NCI-H226 (cell line): ENCODE results near the gene ORC6.

Experiments
- DNase-seq: peaks from one replicate; pipeline ENCODE4 v3.0.0-alpha.2; 2015

Gene ORC6

GRCh38 chr16:46702030-46702429 lies 12.6 kb downstream of the ORC6 start:
- no peak for DNase-seq

DNA sequence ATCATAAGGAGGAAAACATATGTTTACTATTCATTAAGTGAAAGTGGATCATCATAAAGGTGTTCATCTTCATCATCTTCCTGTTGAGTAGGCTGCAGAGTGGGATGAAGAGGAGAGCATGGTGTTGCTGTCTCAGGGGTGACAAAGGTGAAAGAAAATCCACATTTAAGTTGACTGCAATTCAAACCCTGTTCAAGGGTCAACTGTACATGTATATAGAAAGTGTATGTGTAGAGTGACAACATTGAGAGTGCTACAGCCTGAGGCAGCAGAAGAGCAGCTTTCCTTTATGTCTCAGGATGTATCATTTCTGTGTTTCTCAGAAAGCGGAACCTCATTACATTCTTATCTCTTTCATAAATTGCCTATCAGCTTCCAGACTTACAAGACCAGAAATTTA lies 17.2 kb downstream of the ORC6 start:
- no peak for DNase-seq

GRCh38 chr16:46709469-46710005 lies 20.1 kb downstream of the ORC6 start:
- DNase-seq, result no peak

- no peak for DNase-seq
These were observed 21.9 kb downstream of the ORC6 start for GRCh38 chr16:46711106-46712058.

- no peak for DNase-seq
These were observed 23.5 kb downstream of the ORC6 start for GRCh38 chr16:46712911-46713310.

- DNase-seq, result no peak
These were observed 24.2 kb downstream of the ORC6 start for GRCh38 chr16:46713634-46714033.

GRCh38 chr16:46714797-46715591 lies 25.5 kb downstream of the ORC6 start:
- DNase-seq, result no peak

DNA sequence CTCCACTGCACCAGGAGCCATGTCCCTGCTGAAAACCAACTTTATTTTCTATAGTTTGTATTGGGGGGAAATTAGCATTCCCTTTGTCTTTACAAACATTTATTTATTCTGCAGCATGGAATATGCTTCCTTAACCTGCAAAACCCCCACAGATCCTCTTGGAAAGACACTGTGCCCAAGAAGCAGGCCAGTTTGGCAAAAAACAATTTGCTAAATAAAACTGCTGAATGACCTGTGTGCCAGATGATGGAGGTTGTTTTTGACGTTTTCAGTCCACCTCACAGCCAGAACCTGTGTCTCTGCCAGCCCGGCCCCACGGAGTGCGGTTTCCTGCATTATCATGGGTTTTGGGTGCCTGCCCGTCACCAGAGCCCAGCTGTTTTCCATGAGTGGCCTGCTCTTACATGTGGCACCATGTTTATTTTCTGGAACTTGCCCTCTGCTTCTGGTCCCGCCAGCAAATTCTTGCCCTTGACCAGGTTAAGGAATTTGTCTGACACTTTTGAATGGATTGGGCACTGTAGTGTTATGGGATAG lies 26.4 kb downstream of the ORC6 start:
- DNase-seq, result no peak

GRCh38 chr16:46717692-46718091 lies 28.2 kb downstream of the ORC6 start:
- DNase-seq, result no peak

DNA sequence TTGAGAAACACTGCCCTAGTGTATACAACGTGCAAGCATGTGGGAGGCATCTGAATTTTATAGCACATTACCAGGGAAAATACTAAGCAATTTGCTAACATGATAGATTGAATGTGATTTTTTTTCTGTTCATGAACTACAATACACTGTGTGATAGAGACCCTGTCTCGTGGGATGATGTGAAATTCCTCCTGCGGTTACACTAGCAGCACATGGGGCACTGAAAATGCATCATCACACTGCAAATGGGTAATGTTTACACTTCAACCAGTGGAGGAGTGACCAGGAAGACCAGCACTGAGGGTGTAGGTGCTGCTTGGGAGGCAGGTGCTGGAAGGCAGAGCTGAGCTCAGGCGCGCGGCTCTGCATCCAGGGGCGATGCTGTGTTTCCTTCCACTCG lies 28.8 kb downstream of the ORC6 start:
- DNase-seq, result no peak

- no peak for DNase-seq
These were observed 30.1 kb downstream of the ORC6 start for GRCh38 chr16:46719528-46719927.

GRCh38 chr16:46720619-46721018 lies 31.2 kb downstream of the ORC6 start:
- no peak for DNase-seq

GRCh38 chr16:46721885-46722284 lies 32.4 kb downstream of the ORC6 start:
- no peak for DNase-seq

- DNase-seq, result no peak
These were observed 37.7 kb downstream of the ORC6 start for GRCh38 chr16:46727184-46727583.

- no peak for DNase-seq
These were observed 38.2 kb downstream of the ORC6 start for GRCh38 chr16:46727630-46728029.

DNA sequence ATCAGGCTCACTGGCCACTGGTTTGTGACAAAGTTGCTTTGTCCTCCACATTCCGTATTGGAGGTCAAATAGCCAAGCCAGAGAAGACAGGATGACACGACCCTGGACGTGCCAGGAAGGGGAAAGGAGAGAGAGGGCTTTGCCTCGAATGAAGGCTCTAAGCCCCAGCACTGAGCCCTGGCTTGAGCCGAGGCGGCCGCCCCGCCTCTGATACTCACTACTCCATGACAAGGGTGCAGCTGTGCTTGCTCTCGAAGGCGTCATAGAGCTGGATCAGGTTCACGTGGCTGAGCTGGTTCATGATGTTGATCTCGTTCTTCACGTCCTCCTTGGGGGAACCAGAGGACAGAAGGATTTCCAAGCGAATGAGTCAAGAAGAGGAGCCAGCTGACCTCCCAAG lies 39.3 kb downstream of the ORC6 start:
- DNase-seq, result no peak

- no peak for DNase-seq
These were observed 40.0 kb downstream of the ORC6 start for GRCh38 chr16:46729326-46729995.

- DNase-seq, result no peak
These were observed 40.7 kb downstream of the ORC6 start for GRCh38 chr16:46730126-46730525.

- no peak for DNase-seq
These were observed 41.6 kb downstream of the ORC6 start for GRCh38 chr16:46730801-46731690.

- no peak for DNase-seq
These were observed 42.5 kb downstream of the ORC6 start for GRCh38 chr16:46731691-46732555.

- DNase-seq, result no peak
These were observed 43.1 kb downstream of the ORC6 start for GRCh38 chr16:46732561-46732960.
